ENCODE results near the gene SAMD4B. TPM values are rescaled to one million over a fixed set of nuclear protein-coding genes. Genes with fewer than 3 reads are reported as not detected.
"Not testable (repeated sequence)": the region's sequence is repeated elsewhere in the genome, so short reads cannot be mapped to it uniquely, and the experiment has no call there.

Gene SAMD4B
- total RNA-seq, 1 experiment from 2014 or later: 164 TPM

DNA sequence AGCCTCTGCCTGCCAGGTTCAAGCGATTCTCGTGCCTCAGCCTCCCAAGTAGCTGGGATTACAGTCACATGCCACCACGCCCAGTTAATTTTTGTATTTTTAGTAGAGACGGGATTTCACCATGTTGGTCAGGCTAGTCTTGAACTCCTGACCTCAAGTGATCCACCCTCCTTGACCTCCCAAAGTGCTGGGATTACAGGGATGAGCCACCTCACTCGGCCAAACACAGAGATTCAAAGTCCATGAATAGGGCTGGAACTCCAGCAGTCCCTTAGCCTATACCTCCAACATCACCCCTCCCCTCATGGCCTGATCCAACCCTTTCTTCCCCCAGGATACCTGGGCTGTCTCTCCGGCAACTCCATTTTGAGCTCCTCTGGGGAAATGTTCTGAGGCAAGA is 9.5 kb upstream of the SAMD4B start:
- H3K4me1 Mint-ChIP-seq; DNase-seq (ENCODE audit: low spot score); H3K27ac Mint-ChIP-seq; H3K36me3 Mint-ChIP-seq; H3K4me3 Mint-ChIP-seq; H3K9me3 Mint-ChIP-seq; ATAC-seq; POLR2A ChIA-PET: not testable (repeated sequence)
- peaks cover 22% of the 10 kb centered on the region for H3K27me3 Mint-ChIP-seq (ENCODE audit: low read depth)
- CTCF ChIA-PET: interaction anchor here (2.2 kb wide), 1 partner anchor 120 kb away, joined by 8 read pairs; no protein-coding TSS in a partner anchor

DNA sequence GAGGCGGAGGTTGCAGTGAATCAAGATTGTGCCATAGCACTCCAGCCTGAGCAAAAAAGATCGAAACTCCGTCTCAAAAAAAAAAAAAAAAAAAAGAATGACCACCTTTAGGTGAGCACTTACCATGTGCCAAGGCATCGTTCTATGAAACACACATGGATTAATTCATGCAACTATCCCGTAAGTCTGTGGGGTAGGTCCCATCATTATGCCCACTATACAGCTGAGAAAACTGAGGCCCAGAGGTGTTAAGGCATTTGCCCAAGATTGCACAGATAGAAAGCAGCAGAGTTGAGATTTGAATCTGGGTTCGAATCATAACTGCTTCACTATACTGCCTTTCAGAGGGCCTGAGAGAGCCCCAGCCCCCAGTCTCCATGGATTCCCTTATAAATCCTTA is 8.7 kb upstream of the SAMD4B start:
- DNase-seq (ENCODE audit: low spot score) (no peak), ATAC-seq (no peak)
- CTCF ChIA-PET: interaction anchor here (2.2 kb wide), 1 partner anchor 121 kb away, joined by 8 read pairs; no protein-coding TSS in a partner anchor
- H3K36me3 Mint-ChIP-seq: no peaks in the 10 kb centered on the region
- TF ChIP-seq, protein P1, sequence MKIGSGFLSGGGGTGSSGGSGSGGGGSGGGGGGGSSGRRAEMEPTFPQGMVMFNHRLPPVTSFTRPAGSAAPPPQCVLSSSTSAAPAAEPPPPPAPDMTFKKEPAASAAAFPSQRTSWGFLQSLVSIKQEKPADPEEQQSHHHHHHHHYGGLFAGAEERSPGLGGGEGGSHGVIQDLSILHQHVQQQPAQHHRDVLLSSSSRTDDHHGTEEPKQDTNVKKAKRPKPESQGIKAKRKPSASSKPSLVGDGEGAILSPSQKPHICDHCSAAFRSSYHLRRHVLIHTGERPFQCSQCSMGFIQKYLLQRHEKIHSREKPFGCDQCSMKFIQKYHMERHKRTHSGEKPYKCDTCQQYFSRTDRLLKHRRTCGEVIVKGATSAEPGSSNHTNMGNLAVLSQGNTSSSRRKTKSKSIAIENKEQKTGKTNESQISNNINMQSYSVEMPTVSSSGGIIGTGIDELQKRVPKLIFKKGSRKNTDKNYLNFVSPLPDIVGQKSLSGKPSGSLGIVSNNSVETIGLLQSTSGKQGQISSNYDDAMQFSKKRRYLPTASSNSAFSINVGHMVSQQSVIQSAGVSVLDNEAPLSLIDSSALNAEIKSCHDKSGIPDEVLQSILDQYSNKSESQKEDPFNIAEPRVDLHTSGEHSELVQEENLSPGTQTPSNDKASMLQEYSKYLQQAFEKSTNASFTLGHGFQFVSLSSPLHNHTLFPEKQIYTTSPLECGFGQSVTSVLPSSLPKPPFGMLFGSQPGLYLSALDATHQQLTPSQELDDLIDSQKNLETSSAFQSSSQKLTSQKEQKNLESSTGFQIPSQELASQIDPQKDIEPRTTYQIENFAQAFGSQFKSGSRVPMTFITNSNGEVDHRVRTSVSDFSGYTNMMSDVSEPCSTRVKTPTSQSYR (CRISPR knock-in tag; IDR thresholded peaks at IDR 0.05): no peak
- TF ChIP-seq, protein P2, sequence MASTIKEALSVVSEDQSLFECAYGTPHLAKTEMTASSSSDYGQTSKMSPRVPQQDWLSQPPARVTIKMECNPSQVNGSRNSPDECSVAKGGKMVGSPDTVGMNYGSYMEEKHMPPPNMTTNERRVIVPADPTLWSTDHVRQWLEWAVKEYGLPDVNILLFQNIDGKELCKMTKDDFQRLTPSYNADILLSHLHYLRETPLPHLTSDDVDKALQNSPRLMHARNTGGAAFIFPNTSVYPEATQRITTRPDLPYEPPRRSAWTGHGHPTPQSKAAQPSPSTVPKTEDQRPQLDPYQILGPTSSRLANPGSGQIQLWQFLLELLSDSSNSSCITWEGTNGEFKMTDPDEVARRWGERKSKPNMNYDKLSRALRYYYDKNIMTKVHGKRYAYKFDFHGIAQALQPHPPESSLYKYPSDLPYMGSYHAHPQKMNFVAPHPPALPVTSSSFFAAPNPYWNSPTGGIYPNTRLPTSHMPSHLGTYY (CRISPR knock-in tag; IDR thresholded peaks at IDR 0.05): no peak
- TF ChIP-seq GRHL2 (CRISPR knock-in tag; IDR thresholded peaks at IDR 0.05; ENCODE audit: insufficient replicate concordance, severe bottlenecking): no peak
- no peak for TF ChIP-seq ZNF671 (CRISPR knock-in tag; IDR thresholded peaks at IDR 0.05)
- H3K4me3 Mint-ChIP-seq: no peak overlapping the region
- POLR2A ChIA-PET: no interaction called here
- no peaks in the 10 kb centered on the region for H3K9me3 Mint-ChIP-seq
- H3K27ac Mint-ChIP-seq: no peak overlapping the region
- H3K27me3 Mint-ChIP-seq (ENCODE audit: low read depth): peaks cover 23% of the 10 kb centered on the region
- H3K4me1 Mint-ChIP-seq: peaks cover 4% of the 10 kb centered on the region; the same call in 1 of the 2 replicates

DNA sequence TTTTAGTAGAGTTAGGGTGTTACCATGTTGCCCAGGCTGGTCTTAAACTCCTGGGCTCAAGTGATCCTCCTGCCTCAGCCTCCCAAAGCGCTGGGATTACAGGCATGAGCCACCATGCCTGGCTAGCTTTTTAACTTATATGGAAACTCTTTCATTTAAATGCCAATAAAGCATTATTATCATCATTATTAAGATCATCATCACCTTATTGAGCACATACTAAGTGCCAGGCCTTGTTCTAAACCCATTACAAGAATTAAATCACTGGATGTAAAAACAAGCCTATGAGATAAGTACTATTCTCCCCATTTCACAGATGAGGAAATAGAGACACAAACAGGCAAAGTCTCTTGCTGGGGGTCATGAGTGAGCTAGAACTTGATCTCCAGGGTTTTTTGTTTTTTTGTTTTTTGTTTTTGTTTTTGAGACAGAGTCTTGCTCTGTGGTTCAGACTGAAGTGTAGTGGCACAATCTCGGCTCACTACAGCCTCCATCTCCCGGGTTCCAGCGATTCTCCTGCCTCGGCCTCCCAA is 7.7 kb upstream of the SAMD4B start:
- Mint-ChIP-seq H3K4me3 (no peak overlapping the region), H3K27me3 (ENCODE audit: low read depth) (peaks cover 19% of the 10 kb centered on the region), H3K27ac (no peak overlapping the region), H3K4me1 (peaks cover 4% of the 10 kb centered on the region; the same call in 1 of the 2 replicates), H3K36me3 (no peaks in the 10 kb centered on the region), H3K9me3 (no peaks in the 10 kb centered on the region)
- ATAC-seq (no peak), DNase-seq (ENCODE audit: low spot score) (no peak)
- ChIA-PET POLR2A (no interaction called here), CTCF (no interaction called here)
- no peak for TF ChIP-seq ZNF317 (CRISPR knock-in tag; IDR thresholded peaks at IDR 0.05; ENCODE audit: borderline replicate concordance, low read depth)
- TF ChIP-seq, protein P3, sequence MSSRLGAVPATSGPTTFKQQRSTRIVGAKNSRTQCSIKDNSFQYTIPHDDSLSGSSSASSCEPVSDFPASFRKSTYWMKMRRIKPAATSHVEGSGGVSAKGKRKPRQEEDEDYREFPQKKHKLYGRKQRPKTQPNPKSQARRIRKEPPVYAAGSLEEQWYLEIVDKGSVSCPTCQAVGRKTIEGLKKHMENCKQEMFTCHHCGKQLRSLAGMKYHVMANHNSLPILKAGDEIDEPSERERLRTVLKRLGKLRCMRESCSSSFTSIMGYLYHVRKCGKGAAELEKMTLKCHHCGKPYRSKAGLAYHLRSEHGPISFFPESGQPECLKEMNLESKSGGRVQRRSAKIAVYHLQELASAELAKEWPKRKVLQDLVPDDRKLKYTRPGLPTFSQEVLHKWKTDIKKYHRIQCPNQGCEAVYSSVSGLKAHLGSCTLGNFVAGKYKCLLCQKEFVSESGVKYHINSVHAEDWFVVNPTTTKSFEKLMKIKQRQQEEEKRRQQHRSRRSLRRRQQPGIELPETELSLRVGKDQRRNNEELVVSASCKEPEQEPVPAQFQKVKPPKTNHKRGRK (CRISPR knock-in tag; IDR thresholded peaks at IDR 0.05; ENCODE audit: borderline replicate concordance): no peak
- no peak for TF ChIP-seq ZNF138 (CRISPR knock-in tag; conservative IDR thresholded peaks at IDR 0.05)
- TF ChIP-seq, protein P4, sequence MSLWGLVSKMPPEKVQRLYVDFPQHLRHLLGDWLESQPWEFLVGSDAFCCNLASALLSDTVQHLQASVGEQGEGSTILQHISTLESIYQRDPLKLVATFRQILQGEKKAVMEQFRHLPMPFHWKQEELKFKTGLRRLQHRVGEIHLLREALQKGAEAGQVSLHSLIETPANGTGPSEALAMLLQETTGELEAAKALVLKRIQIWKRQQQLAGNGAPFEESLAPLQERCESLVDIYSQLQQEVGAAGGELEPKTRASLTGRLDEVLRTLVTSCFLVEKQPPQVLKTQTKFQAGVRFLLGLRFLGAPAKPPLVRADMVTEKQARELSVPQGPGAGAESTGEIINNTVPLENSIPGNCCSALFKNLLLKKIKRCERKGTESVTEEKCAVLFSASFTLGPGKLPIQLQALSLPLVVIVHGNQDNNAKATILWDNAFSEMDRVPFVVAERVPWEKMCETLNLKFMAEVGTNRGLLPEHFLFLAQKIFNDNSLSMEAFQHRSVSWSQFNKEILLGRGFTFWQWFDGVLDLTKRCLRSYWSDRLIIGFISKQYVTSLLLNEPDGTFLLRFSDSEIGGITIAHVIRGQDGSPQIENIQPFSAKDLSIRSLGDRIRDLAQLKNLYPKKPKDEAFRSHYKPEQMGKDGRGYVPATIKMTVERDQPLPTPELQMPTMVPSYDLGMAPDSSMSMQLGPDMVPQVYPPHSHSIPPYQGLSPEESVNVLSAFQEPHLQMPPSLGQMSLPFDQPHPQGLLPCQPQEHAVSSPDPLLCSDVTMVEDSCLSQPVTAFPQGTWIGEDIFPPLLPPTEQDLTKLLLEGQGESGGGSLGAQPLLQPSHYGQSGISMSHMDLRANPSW (CRISPR knock-in tag; conservative IDR thresholded peaks at IDR 0.05; ENCODE audit: low read depth): no peak
- no peak for TF ChIP-seq ELF4 (CRISPR knock-in tag; IDR thresholded peaks at IDR 0.05; ENCODE audit: low read depth)
- TF ChIP-seq, protein P5, sequence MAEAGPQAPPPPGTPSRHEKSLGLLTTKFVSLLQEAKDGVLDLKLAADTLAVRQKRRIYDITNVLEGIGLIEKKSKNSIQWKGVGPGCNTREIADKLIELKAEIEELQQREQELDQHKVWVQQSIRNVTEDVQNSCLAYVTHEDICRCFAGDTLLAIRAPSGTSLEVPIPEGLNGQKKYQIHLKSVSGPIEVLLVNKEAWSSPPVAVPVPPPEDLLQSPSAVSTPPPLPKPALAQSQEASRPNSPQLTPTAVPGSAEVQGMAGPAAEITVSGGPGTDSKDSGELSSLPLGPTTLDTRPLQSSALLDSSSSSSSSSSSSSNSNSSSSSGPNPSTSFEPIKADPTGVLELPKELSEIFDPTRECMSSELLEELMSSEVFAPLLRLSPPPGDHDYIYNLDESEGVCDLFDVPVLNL (CRISPR knock-in tag; IDR thresholded peaks at IDR 0.05; ENCODE audit: borderline replicate concordance, low read depth): no peak
- TF ChIP-seq SMAD4 (CRISPR knock-in tag; IDR thresholded peaks at IDR 0.05): no peak
- no peak for TF ChIP-seq HMGA2 (CRISPR knock-in tag; IDR thresholded peaks at IDR 0.05)
- TF ChIP-seq ZNF671 (CRISPR knock-in tag; IDR thresholded peaks at IDR 0.05): no peak
- TF ChIP-seq, protein P6, sequence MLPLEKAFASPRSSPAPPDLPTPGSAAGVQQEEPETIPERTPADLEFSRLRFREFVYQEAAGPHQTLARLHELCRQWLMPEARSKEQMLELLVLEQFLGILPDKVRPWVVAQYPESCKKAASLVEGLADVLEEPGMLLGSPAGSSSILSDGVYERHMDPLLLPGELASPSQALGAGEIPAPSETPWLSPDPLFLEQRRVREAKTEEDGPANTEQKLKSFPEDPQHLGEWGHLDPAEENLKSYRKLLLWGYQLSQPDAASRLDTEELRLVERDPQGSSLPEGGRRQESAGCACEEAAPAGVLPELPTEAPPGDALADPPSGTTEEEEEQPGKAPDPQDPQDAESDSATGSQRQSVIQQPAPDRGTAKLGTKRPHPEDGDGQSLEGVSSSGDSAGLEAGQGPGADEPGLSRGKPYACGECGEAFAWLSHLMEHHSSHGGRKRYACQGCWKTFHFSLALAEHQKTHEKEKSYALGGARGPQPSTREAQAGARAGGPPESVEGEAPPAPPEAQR (CRISPR knock-in tag; IDR thresholded peaks at IDR 0.05): no peak
- TF ChIP-seq EMX1 (CRISPR knock-in tag; IDR thresholded peaks at IDR 0.05): no peak
- TF ChIP-seq, protein P7, sequence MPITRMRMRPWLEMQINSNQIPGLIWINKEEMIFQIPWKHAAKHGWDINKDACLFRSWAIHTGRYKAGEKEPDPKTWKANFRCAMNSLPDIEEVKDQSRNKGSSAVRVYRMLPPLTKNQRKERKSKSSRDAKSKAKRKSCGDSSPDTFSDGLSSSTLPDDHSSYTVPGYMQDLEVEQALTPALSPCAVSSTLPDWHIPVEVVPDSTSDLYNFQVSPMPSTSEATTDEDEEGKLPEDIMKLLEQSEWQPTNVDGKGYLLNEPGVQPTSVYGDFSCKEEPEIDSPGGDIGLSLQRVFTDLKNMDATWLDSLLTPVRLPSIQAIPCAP (CRISPR knock-in tag; IDR thresholded peaks at IDR 0.05): no peak
- no peak for TF ChIP-seq FOXK1 (CRISPR knock-in tag; IDR thresholded peaks at IDR 0.05)
- no peak for TF ChIP-seq TCF7 (CRISPR knock-in tag; IDR thresholded peaks at IDR 0.05; ENCODE audit: low read depth)
- TF ChIP-seq NFATC4 (CRISPR knock-in tag; IDR thresholded peaks at IDR 0.05): no peak
- TF ChIP-seq, protein P8, sequence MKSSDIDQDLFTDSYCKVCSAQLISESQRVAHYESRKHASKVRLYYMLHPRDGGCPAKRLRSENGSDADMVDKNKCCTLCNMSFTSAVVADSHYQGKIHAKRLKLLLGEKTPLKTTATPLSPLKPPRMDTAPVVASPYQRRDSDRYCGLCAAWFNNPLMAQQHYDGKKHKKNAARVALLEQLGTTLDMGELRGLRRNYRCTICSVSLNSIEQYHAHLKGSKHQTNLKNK (CRISPR knock-in tag; IDR thresholded peaks at IDR 0.05): no peak

Measured in WTC11 (cell line).